ENCODE data around the gene RCOR1. TPM values are rescaled to one million over a fixed set of nuclear protein-coding genes. Genes with fewer than 3 reads are reported as not detected.

RCOR1 gene
- total and polyA plus RNA-seq, 2 of the 8 experiments (the other 6 are each of a cell fraction or from before 2014, with no cell fraction given): 12.3 to 26.3 TPM

- no peak overlapping the region for H2BK5ac ChIP-seq (ENCODE audit: low read depth, low read length)
- no peak overlapping the region for H3K27ac ChIP-seq (ENCODE audit: low read depth, low read length)
- no peaks in the 10 kb centered on the region for H3K23me2 ChIP-seq (ENCODE audit: low read depth, low read length)
- ChIA-PET CTCF (ENCODE audit: partially characterized antibody) (interaction anchor here (1.1 to 1.3 kb wide), 2 partner anchors 25 to 73 kb away, joined by 3 to 6 read pairs; no protein-coding TSS in a partner anchor), POLR2A (ENCODE audit: partially characterized antibody) (no interaction called here)
- no peaks in the 10 kb centered on the region for H3K36me3 ChIP-seq (ENCODE audit: control insufficient read depth in 2 of 4, insufficient read depth in 4 of 4, low read length in 3 of 4)
- H3K79me1 ChIP-seq (ENCODE audit: low read depth, low read length): peaks cover 2% of the 10 kb centered on the region; the same call in 1 of the 2 replicates
- no peak overlapping the region for H3K4me2 ChIP-seq (ENCODE audit: insufficient read depth in 1 of 2, low read depth in 2 of 2, low read length in 2 of 2)
- FAIRE-seq (no peak), DNase-seq (ENCODE audit: low read depth in 1 of 2, low spot score in 2 of 2) (no peak)
- no peak overlapping the region for H4K5ac ChIP-seq (ENCODE audit: insufficient read length, low read depth, low read length)
- H4K20me1 ChIP-seq (replicated peaks in 1 of 2; ENCODE audit: control insufficient read depth in 1 of 2, insufficient read depth in 2 of 2, low read length in 2 of 2): peaks cover 0 to 1% of the 10 kb centered on the region in 2 experiments
- no peak overlapping the region for H2BK15ac ChIP-seq (ENCODE audit: low read length)
- no peak overlapping the region for H2AK5ac ChIP-seq (ENCODE audit: low read depth, low read length)
- no peak overlapping the region for H2BK120ac ChIP-seq (replicated peaks; ENCODE audit: low read depth, low read length)
- no peak overlapping the region for H3K14ac ChIP-seq (ENCODE audit: insufficient read length)
- H3K4me3 ChIP-seq (ENCODE audit: extremely low read depth in 1 of 4, insufficient read depth in 2 of 4, low read depth in 3 of 4, low read length in 4 of 4): no peak overlapping the region
- no peak overlapping the region for H3K23ac ChIP-seq (ENCODE audit: insufficient read length)
- H3K27me3 ChIP-seq (replicated peaks in 1 of 4; ENCODE audit: control insufficient read depth in 3 of 4, extremely low read depth in 1 of 4, insufficient read depth in 3 of 4, low read length in 3 of 4): no peaks in the 10 kb centered on the region
- no peaks in the 10 kb centered on the region for H3K9me3 ChIP-seq (ENCODE audit: insufficient read depth in 2 of 2, low read depth in 1 of 2, low read length in 1 of 2)
- no peak overlapping the region for H3K56ac ChIP-seq (replicated peaks; ENCODE audit: insufficient read length, low read depth, low read length)
- TF ChIP-seq RXRA (IDR thresholded peaks at IDR 0.05; ENCODE audit: insufficient read depth, low read depth, low read length) (no peak), KDM1A (IDR thresholded peaks at IDR 0.05; ENCODE audit: borderline replicate concordance, low read length) (no peak), EZH2 (IDR thresholded peaks at IDR 0.05; ENCODE audit: low read depth, low read length, severe bottlenecking) (no peak)
- no peak overlapping the region for H2BK20ac ChIP-seq (ENCODE audit: low read length)
- H4K8ac ChIP-seq (ENCODE audit: extremely low read depth, insufficient read depth, low read length): no peak overlapping the region
- no peak overlapping the region for H3K18ac ChIP-seq (ENCODE audit: extremely low read depth, low read length)
- H2BK12ac ChIP-seq (ENCODE audit: low read depth, low read length): no peak overlapping the region
- no peak overlapping the region for H3K9ac ChIP-seq (replicated peaks in 1 of 4; ENCODE audit: extremely low read depth in 1 of 4, low read depth in 3 of 4, low read length in 3 of 4)
- no peak overlapping the region for H2AFZ ChIP-seq (ENCODE audit: low read length)
- H3K4ac ChIP-seq (replicated peaks; ENCODE audit: insufficient read length, low read depth, low read length): no peak overlapping the region
- H3K4me1 ChIP-seq (replicated peaks in 1 of 4; ENCODE audit: control insufficient read depth in 3 of 4, insufficient read depth in 4 of 4, low read length in 3 of 4): peaks cover under 1 to 13% (median 5%) of the 10 kb centered on the region in 4 experiments
- 85% methylated on average over 2 of the region's 2 CpGs; no CpG with 5 or more reads in 1 of the 2 experiments for WGBS, 2 experiments (ENCODE audit: extremely low coverage in 1 of 2, insufficient coverage in 1 of 2, insufficient read length in 1 of 2, insufficient replicate concordance in 2 of 2, low coverage in 1 of 2, low lambda C conversion rate in 2 of 2, missing lambda C conversion rate in 1 of 2)
- H3K79me2 ChIP-seq (ENCODE audit: control insufficient read depth in 1 of 2, insufficient read depth in 2 of 2, low read length in 2 of 2): peaks cover 0 to 76% of the 10 kb centered on the region in 2 experiments; a peak in 3 of 4 replicates
- no peak overlapping the region for H4K91ac ChIP-seq (replicated peaks; ENCODE audit: insufficient read length, low read length)
Measured at GRCh38 chr14:102667703-102668102, 75.3 kb downstream of the RCOR1 start.
